GM21390 (cell line): ENCODE measurements around the gene TMTC1.

Experiments used
- ATAC-seq: cut with Tn5 transposase; IDR thresholded peaks from one replicate; pipeline ENCODE4 v1.9.1; 2021; ENCODE audit not compliant: unreplicated experiment

The TMTC1 gene

DNA sequence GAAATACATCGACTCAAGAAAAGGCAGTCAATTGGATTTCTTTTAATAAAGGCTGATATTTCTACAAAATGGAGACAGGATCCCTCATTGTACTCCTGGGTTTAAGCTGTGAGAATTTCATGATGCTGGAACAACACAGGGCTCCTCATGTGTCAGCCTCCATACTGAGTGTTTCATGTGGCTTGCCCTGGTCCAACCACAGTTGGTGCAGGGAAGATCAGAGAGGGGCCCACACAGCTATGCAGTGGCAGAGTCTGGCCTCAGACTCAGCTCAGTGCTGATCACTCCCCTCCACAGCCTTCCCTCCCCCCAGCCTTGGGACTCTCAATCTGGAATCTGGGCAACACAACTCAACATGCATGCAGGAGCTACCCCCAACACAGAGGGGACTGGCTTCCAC is 163.7 kb downstream of the TMTC1 start:
- ATAC-seq, result no peak

DNA sequence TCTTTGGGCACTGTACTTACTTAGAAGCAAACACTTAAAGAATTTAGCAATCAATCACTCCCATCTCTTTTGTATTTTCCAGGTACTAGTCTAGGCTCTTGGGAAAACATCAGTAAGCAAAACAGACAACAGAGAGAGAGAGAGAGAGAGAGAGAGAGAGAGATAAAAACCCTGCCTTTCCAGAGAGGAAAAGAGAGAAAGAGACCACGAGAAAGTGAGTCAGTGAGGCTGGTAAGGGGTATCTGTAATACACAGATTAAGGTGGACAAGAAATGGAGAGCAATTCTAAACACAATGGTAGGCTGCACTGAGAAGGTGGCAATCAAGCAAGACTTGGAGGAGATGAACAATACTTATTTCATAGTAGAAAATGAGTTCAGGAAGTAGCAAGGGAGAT is 166.3 kb downstream of the TMTC1 start:
- ATAC-seq, result no peak

DNA sequence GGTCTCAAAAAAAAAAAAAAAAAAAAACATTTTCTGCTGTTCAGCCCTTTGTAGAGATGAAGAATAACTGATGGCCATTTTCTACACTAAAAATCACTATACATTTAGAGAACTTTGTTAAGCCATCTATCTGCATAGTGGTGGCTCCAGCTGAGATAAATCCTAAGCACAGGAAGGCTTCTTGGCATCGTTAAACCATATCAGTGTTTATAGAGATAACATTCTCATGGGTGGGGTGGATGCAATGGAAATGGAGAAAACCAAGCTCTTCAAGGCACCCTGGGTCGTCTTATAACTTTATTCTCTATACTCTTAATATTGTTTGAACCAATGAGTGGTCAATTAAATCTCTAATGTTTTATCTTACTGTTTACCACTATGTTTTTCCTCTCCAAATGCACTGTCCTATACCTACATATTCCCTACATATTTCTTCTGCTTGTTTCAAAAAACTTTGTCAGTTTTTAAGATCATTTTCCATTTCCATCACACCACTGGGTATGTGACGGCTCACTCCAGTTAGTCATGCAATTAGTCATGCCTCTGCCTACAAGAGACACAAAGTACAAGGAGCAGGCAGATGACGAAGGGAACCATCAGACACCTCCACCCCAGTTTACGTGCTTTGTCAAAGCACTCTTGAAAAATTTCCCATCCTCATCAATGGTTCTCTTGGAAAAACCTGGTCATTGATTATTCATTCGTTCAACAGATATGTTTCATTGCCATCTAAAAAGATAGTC is 166.9 kb downstream of the TMTC1 start:
- no peak for ATAC-seq

DNA sequence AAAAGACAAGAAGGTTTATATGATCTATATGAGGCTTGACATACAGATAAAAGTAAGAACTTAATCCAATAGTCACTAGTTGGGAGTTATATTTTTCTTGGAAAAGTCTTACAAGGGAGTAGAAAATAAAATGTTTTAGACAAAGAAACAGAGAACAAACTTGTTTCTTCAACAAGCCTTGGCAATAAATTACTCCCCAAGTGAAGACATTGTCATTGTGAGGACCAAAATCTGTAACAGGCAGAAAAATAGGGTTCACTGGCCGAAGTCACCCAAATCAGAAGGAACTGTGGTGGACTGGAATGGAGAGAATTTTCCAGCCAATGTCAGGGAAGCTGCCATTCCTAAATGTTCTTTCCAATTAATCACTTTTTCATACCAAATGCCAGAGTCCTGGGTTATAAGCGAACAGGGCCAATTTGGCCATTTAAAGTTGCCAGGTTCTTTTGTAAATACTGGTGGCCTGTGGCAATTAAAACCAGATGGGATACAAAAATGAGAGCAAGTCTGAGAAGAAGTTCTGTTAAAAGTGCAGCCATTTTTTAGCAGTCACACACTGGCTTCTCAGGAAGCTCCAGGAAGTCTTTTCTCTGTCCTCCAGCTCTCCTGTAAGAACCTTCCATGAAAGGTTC is 168.9 kb downstream of the TMTC1 start:
- no peak for ATAC-seq

DNA sequence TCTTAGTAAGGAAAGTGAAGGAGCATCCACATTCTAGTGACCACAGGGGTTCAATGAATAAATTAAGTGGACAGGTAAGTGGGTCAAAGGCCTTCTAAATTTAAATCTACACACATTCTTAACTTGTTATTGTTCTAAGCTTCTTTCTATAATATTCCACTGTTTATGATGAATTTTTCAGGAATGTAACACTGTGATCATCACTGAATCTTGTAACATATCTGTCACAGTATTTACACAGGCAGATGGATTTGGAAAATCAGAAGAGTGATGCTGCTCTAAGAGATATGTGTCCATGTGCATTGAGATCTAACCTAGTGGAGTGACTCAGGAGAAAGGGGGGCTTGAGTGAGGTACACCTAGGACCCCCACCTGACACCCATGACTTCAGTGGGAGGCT is 170.8 kb downstream of the TMTC1 start:
- no peak for ATAC-seq

DNA sequence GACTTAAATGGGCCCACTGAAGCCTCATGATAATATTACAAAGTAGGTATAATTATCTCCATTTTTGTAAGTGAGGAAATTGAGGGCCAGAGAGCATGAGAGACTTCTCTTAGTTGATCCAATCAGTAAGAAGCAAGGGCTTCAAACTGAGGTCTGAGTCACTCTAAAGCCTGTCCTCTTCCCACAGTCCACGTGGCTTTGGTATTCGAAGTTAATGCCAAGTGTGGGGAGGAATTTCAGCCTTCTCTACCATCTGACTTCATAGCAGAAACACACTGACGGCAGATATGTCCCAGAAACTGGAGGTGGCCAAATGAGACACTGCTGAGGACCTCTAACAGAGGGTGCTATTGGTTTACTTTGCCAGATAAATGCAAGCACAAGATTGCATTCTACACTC is 171.8 kb downstream of the TMTC1 start:
- no peak for ATAC-seq

DNA sequence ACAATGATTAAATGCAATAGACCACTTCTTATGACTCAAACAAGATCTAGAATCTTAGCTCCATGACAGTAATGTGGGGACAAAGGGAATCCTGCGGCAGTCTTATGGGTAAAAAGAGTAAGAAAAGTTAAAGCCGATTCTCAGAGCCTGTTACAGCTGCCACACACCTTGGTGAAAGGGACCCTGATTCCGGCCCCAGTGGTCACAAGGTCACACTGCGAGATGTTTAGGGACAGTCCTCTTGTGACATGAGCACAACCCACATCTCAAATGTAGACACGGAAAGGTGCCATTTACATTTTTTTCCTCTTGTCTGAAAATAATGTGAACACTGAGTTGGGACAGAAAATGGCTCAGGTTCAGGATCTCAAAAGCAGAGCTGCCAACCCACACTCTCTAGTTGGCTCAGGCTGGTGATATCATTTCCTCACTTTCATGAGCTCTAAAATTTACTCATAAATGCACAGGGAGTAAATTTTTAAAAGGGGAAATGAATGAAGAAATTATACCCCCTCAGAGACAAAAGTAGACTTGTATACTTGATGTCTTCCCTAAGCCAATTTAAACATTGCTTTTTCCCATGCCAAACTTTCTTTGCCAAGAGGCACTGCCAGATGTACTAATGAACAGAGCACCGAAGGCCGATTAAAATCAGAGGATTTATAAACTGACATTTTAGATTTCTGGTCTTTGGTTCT is 173.1 kb downstream of the TMTC1 start:
- no peak for ATAC-seq

DNA sequence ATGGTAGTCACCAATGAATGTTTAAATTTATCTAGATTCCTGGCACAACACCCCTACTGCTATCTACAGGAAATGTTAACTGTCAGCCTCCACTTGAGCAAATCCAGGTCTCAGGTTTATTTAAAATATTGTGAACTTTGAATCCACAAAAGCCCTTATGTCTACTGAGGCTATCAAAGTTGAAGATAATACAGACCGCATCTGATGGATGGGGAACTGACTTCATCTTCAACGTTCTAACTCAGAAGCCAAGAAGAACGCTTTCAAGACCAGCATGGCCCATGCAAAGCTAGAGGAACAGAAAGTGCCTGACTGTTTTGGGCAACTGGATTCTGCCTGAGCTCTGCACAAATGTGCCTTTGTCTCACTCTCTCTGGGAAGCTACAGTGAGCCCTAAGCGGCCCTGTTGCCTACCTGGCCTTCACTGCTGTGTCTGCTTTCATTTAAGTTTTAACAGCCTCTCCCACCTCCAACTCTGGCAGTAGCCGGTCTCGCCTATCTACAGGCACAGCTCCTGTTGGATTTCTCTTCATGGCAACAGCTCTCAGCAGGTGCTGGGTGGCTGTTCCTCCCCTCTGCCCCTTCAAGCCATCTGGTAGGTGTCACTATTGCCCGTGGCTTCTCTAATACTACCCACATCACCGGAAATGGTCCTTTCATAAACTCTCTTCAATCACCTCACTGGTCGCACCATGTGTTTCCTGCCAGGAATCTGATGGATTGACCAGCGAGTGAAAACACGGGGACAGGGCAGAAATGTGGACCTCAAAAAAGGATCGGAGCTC is 174.1 kb downstream of the TMTC1 start:
- ATAC-seq, result no peak

DNA sequence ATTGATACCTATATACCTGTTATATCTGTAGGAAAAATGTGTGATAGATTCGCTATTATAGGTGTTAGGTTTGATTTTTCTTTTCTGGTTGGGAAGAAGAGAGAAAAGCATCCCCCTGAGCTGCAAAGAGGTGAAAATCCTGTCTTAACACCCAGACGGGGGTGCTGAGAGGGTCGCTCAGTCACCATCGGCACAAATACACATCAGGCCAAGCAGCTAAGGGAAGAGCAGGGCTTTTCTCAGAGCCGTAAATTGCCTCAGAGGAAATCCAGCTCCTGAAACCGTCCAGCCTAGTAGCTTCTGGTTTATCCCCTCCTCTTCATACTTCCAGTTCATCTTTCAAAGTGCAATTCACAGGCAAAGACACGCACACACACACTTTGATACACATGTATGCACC is 175.2 kb downstream of the TMTC1 start:
- no peak for ATAC-seq

DNA sequence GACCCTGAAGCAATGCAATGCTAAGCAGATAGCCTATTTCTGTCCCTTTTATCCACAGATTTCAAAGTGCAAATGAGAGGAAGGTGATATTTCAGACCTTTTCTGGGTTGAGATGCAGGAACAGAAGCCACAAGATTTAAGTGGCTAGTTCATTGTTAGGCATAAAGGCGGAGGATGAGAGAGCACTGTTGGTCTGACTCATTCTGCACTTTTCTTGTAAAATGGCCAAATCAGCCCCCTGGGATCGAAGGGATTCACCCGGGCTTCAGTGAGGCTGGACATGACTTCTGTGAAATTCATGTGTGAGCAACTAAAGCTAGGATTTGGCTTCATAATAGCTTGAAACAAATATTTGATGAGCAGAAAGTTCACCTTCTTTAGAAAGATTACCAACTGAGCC is 184.4 kb downstream of the TMTC1 start:
- ATAC-seq, result no peak

DNA sequence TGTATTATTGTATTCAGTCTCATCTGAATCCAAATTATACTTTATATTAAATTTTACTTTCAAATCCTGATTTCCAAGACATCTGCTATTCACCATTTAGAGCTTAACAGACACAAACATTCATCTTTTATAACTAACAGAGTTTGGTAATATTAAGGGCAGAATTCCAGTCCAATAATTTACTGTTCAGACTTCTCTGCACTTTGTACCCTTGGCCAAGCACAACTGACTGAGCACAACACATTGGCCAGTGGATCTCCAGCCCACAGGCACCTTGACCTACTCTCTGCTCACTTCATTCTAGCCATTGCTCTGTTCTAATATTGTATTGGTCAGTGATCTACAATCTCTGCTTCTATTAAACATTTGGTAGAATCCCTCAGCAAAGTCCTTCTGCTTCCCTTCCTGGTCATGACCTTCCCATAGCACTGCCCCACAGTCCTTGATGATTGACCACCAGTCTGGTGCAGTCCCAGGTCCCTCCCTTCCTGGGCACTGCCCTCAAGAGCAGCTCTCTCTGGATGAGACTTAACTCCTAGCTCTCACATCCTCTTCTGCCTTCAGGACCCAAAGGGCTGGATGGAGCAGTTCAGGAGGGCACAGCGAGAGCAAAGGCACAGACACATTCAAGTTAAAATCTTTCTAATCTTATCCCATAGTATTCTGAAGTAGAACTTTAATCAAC is 188.5 kb downstream of the TMTC1 start:
- ATAC-seq, result no peak

DNA sequence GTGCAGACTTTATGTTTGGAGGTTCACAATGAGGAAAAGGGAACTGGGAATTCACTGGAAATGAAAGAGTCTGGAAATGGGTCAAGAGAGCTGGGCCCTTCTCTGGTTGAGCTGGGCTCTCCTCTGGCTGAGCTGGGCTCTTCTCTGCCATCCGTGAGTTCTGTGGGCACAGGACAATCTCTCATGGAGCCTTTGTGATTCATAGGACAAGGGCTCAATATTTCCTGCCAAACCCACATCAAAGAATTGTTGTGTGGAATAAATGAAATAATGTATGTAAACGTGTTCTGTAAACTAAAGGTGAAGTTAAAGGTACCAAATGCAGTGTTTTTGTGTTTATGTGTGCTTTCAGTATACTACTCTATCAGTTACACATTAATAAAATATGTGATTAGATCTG is 190.7 kb downstream of the TMTC1 start:
- ATAC-seq, result no peak

DNA sequence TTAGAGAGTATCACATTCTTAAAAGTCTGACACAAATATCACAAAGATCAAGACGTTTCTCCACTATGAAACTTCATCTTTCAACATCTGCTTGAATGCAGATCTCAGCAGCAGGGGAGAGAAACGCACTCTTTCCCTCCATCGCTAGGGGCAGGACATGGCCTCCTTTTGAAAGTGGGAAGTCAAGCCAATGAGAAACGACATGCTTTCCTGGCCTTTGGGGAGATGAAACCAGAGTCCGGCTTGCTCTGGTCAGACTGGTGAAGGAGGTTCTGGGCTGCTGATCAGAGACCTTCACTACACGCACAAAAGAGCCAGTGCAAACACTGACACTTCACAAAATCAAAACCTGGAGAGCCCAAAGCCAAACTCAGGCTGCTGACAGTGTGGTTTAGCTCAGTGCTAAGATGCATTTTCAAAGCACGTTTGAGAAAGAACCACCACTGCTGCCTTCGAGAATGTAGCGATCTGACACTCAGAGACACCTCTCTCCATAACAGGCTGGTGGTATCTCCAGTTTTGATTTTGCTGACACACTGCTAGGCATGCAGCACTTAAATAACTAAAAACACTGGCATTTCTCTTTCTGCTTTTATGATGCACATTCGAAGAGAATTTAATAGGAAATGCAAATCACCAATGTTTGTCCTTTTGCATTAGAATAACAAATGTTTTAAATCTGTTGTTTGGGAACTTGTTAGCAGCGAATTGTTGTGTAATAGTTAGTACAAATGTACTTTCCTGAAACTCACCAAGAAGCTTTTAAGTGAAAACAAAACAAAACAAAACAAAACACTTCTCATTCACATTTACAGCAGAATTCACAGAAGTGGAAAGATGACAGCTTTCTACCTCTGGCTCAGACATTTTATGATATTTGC is 192.4 kb downstream of the TMTC1 start:
- no peak for ATAC-seq

DNA sequence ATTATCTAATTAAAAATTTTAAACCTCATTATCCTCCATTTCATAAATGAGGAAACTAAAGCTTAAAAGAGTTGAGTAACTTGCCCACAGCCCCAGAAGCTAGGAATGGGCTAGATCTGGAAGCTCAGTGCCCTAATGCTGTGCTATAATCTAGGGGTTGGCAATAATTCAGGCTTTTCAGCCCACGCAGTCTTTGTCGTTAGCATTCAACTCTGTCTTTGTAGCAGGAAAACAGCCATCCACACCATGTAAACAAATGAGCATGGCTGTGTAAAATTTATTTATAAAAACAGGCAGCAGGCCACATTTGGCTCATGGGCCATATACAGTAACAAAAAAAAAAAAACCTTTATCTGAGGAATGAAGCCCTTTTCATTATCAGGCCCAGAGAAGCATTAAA is 193.9 kb downstream of the TMTC1 start:
- no peak for ATAC-seq

DNA sequence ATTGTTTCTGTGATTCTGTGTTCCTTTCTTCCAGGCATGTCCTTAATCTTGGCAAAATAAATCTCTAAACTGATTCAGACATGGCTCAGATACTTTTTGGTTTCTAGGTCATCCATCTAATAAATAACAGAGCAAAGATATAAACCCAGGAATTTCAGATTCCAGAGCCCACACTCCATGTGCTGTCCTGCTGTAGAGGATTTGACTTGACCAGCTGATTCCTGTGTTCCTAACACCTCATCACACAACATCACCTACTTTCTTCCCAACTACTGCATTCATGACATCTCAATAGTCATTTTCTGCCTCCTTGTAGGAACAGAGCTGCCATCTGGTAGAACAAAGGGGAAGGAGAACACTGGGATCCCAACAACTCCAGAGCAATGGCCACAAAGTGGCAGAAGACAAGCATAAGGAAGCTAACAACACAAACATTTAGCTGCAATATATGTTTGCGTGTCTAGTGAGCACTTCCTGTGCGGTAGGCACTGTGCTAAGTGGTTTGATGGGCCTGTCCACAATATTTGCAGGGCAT is 194.4 kb downstream of the TMTC1 start:
- no peak for ATAC-seq

DNA sequence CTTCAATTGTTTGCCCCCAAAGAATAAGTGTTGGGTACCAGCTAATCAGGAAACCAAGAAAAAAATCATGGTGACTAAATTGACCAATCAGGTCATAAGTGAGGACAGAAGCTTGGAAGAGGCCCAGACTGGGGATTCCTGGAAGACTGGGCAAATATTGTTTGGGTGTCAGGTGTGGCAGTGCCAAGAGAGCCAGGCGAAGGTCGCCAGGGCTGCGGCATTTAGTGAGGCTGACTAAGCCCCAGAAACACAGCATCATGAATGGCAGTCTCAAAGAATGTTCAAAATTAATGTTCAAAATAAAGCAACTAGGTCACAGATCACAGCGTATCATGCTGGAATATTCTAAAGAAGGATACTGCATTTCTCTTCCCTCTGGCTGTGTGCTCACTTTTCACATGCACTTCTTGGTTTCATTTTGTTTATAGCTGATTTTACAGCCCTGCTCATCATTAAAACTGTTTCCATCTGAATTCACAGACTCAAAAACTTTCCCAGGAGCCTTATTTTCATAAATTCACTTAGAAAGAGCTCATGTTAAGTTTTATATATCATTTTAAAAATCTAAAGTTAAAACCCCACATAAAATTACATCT is 201.0 kb downstream of the TMTC1 start:
- no peak for ATAC-seq

DNA sequence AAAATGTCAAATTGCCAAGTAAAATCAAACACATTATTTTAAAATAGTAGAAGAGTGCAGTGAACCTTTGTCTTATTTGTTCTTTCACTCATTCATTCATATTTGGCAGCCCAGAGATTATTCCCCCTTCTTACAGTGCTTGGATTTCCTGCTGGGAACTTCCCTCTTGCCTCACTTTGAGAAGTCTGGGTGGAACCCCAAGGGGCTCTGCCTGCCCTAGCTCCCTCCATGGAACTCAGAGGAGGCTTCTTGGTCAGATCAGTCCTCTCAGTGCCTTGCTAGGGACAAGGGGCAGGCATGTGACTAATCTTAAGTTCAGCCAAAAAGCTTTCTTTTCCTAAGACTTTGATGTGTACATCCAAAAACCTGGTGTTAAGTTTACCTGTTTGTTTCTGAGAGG is 201.6 kb downstream of the TMTC1 start:
- ATAC-seq, result no peak

DNA sequence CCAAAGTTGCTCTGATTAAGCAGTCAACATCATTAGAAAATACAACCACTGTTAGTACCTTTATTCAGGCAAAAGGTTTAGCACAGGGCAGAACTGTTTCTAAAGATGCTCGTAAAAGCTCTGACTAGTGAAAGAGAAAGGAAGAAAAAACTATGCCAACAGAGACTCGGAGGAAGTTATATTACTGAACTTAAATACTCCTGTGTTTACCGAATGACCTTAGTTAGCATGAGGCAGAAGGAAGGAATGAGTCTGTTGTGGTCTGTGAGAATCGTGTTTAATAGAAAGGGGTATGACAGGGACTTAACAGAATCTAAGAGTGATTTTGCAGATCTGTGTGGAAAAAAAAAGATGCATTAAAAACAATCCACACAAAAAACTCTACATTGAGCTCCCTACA is 202.1 kb downstream of the TMTC1 start:
- ATAC-seq, result no peak

DNA sequence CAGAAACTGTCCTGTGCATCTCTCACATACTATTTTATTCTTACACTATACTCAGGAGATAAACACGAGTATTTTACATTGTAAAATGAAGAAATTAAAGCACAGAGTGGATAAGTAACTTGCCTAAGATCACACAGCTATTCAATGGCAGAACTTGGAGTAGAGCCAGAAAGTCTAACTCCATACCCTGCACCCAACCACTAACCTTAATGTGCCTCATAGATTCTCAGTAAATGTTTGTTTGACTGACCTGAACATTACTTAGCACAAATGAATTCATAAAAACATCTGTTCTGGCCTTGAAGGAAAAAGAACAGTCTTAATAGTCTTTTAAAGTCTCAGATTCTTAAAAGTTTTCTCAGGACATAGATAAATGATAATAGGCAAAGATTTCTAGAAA is 202.8 kb downstream of the TMTC1 start:
- ATAC-seq, result no peak
